GM19328 (cell line): ENCODE data around the gene KRTAP23-1.

ENCODE experiments used
- ATAC-seq: cut with Tn5 transposase; IDR thresholded peaks from one replicate; pipeline ENCODE4 v1.9.1; 2021; ENCODE audit warnings: mild to moderate bottlenecking, moderate library complexity; ENCODE audit not compliant: unreplicated experiment

Gene KRTAP23-1

DNA sequence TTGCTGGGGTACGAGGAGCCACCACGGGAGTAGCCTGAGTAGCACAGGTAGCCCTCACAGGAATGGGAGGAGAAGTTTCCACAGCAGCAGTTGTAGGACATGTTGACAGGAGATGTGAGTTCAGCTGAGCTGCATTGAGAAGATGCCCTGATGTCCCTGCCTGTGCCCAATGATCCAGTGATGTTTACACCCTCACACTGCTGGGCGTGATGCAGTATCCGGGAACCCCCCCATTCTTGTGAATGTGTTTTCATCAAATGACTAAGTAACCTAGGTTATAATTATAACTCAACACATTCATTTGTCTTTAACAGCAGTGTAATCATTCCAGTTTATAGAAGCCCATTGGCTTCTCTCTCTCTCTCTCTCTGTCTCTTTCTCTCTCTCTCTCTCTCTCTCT lies at the start of gene KRTAP23-1:
KRTAP23-1 (minus strand) TSS at position 101 of the 400 bp plus-strand sequence; CDS start at position 101, 0 bp downstream.
- no peak for ATAC-seq

DNA sequence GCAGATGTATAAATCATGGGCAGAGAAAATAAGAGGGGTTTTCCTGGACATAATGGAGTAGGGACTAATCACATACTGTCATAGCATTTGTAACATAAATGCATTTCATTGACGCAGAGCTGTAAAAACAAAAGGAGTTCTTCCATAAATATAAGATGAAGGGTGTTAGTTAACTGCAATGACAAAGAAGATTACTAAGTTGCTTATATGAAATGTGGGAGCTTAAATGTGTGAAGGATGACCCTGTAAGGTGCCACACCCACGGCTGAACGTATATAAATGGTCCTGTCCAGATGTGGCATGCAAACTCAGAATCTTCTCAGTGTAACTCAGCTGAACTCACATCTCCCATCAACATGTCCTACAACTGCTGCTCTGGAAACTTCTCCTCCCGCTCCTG lies 47.3 kb upstream of the KRTAP23-1 start, which contains the start of gene KRTAP13-1:
KRTAP13-1 (plus strand) TSS at position 301 of the 400 bp plus-strand sequence; CDS start at position 357, 56 bp downstream.
- ATAC-seq = no peak

DNA sequence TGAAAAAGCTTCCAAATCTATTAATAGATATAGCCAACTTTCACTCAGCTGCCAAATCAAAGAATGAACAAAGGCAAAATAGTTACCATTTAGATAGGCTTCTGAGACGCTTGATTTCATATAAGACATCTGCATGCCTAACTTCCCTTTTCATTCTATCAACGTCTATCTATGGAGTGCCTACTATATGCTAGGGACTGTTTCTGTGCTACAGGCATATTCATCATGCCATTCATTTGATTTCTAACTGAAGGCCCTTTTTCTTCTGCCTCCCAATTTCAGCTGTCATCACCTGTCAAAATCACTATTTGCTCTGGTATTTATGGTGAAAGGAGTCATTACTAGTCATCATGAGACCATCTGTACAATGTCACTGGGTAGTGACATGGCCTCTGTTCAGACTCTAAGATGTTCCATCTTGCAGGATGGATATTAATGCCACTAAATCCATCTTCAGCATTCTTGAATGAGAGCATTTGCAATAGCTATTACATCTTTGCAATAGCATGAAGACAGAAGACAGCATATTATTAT lies 43.2 kb upstream of the KRTAP23-1 start:
- ATAC-seq = no peak

DNA sequence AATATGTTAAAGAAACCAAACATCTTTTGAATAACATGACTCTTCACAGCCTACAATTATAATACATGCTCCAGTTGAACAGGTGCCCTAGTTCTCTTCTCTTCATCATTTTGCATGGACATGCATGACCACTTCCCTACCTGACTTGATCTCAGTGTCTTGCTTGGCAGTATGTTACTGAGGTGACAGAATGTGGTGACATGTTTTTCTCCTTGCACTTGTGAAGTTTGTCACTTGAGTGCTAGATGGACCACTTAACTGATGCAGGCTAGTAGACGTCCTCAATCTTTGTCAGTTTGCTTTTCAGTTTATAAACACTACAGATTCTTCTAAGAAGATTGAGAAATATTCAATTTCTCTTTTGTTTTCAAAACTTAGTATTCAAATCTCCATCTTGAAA lies 33.8 kb upstream of the KRTAP23-1 start:
- no peak for ATAC-seq

- ATAC-seq = no peak
Measured at GRCh38 chr21:30372139-30372770, 23.8 kb upstream of the KRTAP23-1 start, which contains the start of gene KRTAP13-2. TSS of gene KRTAP13-2 (minus strand) at chr21:30372271. CDS start at chr21:30372213, 58 bp downstream.

GRCh38 chr21:30355906-30356305 lies 7.5 kb upstream of the KRTAP23-1 start:
- ATAC-seq = no peak

- no peak for ATAC-seq
Measured at GRCh38 chr21:30354308-30355005, 6.1 kb upstream of the KRTAP23-1 start.

DNA sequence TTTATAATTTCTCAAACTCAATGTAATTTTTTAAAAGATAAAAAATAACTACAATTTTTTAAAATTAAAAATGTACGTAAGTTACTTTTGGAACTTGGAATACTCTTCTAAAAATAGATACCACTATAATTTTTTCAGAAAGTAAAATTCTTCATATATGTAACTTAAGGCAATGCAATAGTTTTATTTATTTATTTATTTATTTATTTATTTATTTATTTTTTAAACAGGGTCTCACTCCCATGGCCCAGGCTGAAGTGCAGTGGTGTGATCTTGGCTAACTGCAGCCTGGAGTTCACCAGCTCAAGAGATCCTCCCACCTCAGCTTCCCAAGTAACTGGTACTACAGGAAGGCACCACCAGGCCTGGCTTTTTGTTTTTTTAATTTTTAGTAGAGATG lies 3.1 kb upstream of the KRTAP23-1 start:
- no peak for ATAC-seq

- ATAC-seq = no peak
Measured at GRCh38 chr21:30349572-30349971, 1.2 kb upstream of the KRTAP23-1 start.

DNA sequence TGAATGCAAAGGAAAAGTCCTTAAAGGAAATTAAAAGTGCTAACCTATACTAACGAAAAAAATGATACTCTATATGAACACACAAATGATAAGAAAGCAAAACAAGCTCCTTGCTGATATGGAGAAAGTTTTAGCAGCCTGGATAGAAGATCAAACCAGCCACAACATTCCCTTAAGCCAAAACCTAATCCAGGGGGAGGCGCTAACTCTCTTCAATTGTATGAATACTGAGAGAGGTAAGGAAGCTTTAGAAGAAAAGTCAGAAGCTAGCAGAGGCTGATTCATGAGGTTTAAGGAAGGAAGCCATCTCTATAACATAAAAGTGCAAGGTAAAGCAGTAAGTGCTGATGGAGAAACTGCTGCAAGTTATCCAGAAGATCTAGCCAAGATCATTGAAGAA lies 3.4 kb downstream of the KRTAP23-1 start:
- ATAC-seq = no peak

- no peak for ATAC-seq
Measured at GRCh38 chr21:30340714-30341573, 7.5 kb downstream of the KRTAP23-1 start.

GRCh38 chr21:30338717-30339116 lies 9.7 kb downstream of the KRTAP23-1 start:
- ATAC-seq = no peak

GRCh38 chr21:30337772-30338171 lies 10.6 kb downstream of the KRTAP23-1 start:
- no peak for ATAC-seq

- no peak for ATAC-seq
Measured at GRCh38 chr21:30337276-30337744, 11.1 kb downstream of the KRTAP23-1 start, which contains the start of gene KRTAP27-1. TSS of gene KRTAP27-1 (minus strand) at chr21:30337694. CDS start at chr21:30337668, 26 bp downstream.

GRCh38 chr21:30336596-30336995 lies 11.8 kb downstream of the KRTAP23-1 start:
- ATAC-seq = no peak

GRCh38 chr21:30333736-30334135 lies 14.7 kb downstream of the KRTAP23-1 start:
- no peak for ATAC-seq

DNA sequence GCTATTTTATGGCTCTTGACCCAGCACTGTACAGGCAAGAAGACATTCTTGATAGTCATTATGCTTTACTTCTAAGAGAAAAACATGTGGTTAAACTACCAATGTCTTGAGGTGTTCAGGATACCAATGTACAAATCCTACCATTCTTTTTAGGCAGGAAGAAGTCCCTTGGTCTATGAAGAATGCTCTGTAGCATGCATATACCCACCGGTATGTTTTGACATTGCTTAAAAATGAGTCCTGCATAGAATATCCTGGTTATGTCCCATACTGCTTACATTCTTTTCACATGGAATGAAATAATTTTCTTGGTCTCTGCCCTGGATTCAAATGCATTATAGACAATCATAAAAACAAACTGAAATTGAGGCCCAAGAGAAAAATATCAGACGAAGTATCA lies 15.7 kb downstream of the KRTAP23-1 start:
- ATAC-seq = no peak

DNA sequence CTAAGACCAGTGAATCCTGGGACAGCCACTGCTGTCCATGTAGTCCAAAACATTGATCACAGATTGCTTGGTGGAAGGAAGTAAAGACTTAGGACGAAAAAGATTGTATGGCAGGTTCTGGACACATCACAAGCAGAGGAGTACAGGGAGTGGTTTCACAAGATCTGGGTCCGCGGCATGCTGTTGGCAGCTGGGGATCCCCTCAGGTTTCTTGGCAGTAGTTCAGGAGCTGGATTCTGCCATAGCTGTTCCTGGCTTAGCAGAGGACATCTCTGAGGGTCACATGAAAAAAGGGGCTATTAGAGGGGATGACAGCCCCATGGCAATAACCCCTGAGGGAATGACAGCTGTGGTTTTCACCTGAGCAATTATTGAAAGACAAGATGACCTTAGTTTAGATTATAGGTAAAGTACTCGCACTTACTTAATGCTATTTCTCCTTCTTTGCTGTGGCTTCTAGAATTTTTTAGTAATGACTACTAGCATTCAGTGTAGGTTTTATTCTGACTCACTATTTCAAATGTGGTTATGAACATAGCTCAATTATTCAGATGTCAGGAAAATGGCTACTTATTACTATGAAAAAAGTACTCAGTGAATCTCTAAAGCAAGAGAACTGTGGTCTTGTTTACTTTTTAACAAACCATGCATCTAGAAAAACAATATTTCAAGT lies 19.1 kb downstream of the KRTAP23-1 start:
- no peak for ATAC-seq

- ATAC-seq = no peak
Measured at GRCh38 chr21:30326390-30326789, 22.0 kb downstream of the KRTAP23-1 start.

GRCh38 chr21:30320215-30320614 lies 28.2 kb downstream of the KRTAP23-1 start, which contains the start of gene KRTAP26-1:
TSS of gene KRTAP26-1 (minus strand) at chr21:30320315. CDS start at chr21:30320035, 280 bp downstream.
- no peak for ATAC-seq
